Nephron (organoid): Measurements from ENCODE around the gene GRM5.
"Not testable (repeated sequence)": the region's sequence is repeated elsewhere in the genome, so short reads cannot be mapped to it uniquely, and the experiment has no call there.

Experiments used
- H3K27ac Mint-ChIP-seq, 3 experiments: 2 replicates each; pipeline ENCODE4 v1.8.0; 2020; ENCODE audit warnings: mixed read lengths in 3 of 3, mild to moderate bottlenecking in 2 of 3, moderate library complexity in 1 of 3
- H3K27me3 Mint-ChIP-seq: 2 replicates; pipeline ENCODE4 v1.8.0; 2021; ENCODE audit warnings: low read depth, mild to moderate bottlenecking, moderate library complexity, mixed read lengths
- H3K36me3 Mint-ChIP-seq: 2 replicates; pipeline ENCODE4 v1.8.0; 2020; ENCODE audit warnings: low read depth, mixed read lengths
- H3K4me1 Mint-ChIP-seq: 2 replicates; pipeline ENCODE4 v1.8.0; 2020; ENCODE audit warnings: mixed read lengths
- H3K4me3 Mint-ChIP-seq, 3 experiments: 2 replicates each; pipeline ENCODE4 v1.8.0; 2020; ENCODE audit warnings: mild to moderate bottlenecking in 3 of 3, mixed read lengths in 3 of 3, moderate library complexity in 2 of 3
- H3K9me3 Mint-ChIP-seq: 2 replicates; pipeline ENCODE4 v1.8.0; 2020; ENCODE audit warnings: mixed read lengths
- TF ChIP-seq, protein P1 (sequence below), 3 experiments: fragments of 200-600 bp; sonication (generic); IDR thresholded peaks; one replicate each; pipeline ENCODE4 v1.5.0; 2021; ENCODE audit warnings: antibody characterized with exemption in 3 of 3; ENCODE audit not compliant: unreplicated experiment in 3 of 3

GRM5 gene

GRCh38 chr11:89052220-89052619 lies 13.6 kb downstream of the GRM5 start:
- Mint-ChIP-seq H3K27me3 (peaks cover 5% of the 10 kb centered on the region), H3K36me3 (no peaks in the 10 kb centered on the region), H3K9me3 (no peaks in the 10 kb centered on the region), H3K4me1 (no peaks in the 10 kb centered on the region), H3K4me3 (no peak overlapping the region), H3K27ac (no peak overlapping the region)
- TF ChIP-seq, protein P1, sequence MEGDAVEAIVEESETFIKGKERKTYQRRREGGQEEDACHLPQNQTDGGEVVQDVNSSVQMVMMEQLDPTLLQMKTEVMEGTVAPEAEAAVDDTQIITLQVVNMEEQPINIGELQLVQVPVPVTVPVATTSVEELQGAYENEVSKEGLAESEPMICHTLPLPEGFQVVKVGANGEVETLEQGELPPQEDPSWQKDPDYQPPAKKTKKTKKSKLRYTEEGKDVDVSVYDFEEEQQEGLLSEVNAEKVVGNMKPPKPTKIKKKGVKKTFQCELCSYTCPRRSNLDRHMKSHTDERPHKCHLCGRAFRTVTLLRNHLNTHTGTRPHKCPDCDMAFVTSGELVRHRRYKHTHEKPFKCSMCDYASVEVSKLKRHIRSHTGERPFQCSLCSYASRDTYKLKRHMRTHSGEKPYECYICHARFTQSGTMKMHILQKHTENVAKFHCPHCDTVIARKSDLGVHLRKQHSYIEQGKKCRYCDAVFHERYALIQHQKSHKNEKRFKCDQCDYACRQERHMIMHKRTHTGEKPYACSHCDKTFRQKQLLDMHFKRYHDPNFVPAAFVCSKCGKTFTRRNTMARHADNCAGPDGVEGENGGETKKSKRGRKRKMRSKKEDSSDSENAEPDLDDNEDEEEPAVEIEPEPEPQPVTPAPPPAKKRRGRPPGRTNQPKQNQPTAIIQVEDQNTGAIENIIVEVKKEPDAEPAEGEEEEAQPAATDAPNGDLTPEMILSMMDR (IDR thresholded peaks at IDR 0.05; ENCODE audit: unreplicated experiment in 3 of 3), result no peak

GRCh38 chr11:89047159-89047558 lies 18.6 kb downstream of the GRM5 start:
- not testable (repeated sequence) for H3K4me1 Mint-ChIP-seq, H3K36me3 Mint-ChIP-seq, H3K9me3 Mint-ChIP-seq, H3K4me3 Mint-ChIP-seq, H3K27me3 Mint-ChIP-seq, H3K27ac Mint-ChIP-seq

DNA sequence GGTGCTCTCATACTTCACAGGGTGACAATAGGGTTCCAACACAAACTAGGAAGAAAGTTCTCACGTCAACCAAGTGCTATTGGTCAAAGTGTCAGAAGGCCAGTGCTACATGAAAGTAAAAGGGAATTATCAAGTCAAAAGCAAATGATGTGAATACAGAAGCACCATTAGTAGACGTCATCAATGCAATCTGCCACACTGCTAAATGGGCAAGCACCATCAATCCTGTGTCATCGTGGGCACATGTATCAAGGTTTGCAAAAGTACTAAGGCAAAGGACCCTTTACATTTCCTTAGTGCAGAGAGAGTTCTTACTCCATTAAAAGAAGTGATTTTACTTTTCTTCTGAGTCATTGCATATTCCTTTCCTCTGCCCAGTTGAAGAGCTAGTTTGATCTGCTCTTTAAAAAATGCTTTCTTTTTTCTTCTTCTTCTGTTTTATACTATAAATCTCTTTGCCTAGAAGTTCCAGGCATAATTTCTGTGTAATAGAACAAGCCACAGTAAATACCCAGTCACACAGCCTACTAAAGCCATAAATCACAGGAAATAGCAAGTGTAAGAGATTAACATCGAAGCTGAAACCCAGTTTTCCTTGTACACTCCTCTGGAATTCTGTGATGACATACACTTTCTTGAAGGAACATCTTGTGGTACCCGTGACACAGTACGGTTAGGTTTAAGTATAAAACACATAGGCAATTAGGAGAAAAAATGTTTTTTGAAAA lies 21.8 kb downstream of the GRM5 start:
- H3K27ac Mint-ChIP-seq, H3K4me1 Mint-ChIP-seq, H3K4me3 Mint-ChIP-seq, H3K9me3 Mint-ChIP-seq, H3K36me3 Mint-ChIP-seq, H3K27me3 Mint-ChIP-seq: not testable (repeated sequence)

GRCh38 chr11:89029671-89030070 lies 36.1 kb downstream of the GRM5 start:
- H3K4me1 Mint-ChIP-seq, H3K27me3 Mint-ChIP-seq, H3K4me3 Mint-ChIP-seq, H3K9me3 Mint-ChIP-seq, H3K27ac Mint-ChIP-seq, H3K36me3 Mint-ChIP-seq: not testable (repeated sequence)

DNA sequence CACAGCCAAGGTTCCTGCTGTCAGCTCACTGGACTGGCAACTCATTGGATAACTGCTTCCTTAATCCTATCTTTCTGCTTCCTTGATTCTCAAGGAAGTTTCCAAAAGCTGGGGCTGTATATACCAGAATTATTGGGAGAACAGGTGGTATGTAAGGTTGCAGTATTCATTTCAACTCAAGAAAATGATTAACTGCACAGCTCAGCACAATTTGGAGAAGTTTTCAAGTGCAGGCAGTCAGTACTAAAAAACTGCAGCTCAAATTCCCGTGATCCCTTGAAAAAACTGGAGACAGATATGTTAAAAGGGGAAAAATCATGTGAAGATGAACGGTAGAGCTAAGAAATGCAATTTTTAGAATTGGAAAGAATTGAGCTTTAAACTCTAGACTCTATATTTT lies 44.4 kb downstream of the GRM5 start:
- Mint-ChIP-seq H3K4me1 (no peaks in the 10 kb centered on the region), H3K9me3 (no peaks in the 10 kb centered on the region), H3K27ac (no peak overlapping the region), H3K4me3 (no peak overlapping the region), H3K36me3 (no peaks in the 10 kb centered on the region), H3K27me3 (no peaks in the 10 kb centered on the region)
- TF ChIP-seq, protein P1 (IDR thresholded peaks at IDR 0.05; ENCODE audit: unreplicated experiment in 3 of 3), result no peak

- H3K36me3 Mint-ChIP-seq, H3K27me3 Mint-ChIP-seq, H3K4me3 Mint-ChIP-seq: not testable (repeated sequence)
Observed at GRCh38 chr11:89019827-89020547, 45.8 kb downstream of the GRM5 start.

GRCh38 chr11:89016214-89016613 lies 49.6 kb downstream of the GRM5 start:
- Mint-ChIP-seq H3K27ac (no peak overlapping the region), H3K4me1 (no peaks in the 10 kb centered on the region), H3K36me3 (no peaks in the 10 kb centered on the region), H3K27me3 (no peaks in the 10 kb centered on the region), H3K9me3 (no peaks in the 10 kb centered on the region), H3K4me3 (no peak overlapping the region)
- TF ChIP-seq, protein P1 (IDR thresholded peaks at IDR 0.05; ENCODE audit: unreplicated experiment in 3 of 3), result no peak

More at GRCh38 chr11:89019827-89020547, 45.8 kb downstream of the GRM5 start:
- H3K27ac Mint-ChIP-seq, H3K9me3 Mint-ChIP-seq, H3K4me1 Mint-ChIP-seq: not testable (repeated sequence)

DNA sequence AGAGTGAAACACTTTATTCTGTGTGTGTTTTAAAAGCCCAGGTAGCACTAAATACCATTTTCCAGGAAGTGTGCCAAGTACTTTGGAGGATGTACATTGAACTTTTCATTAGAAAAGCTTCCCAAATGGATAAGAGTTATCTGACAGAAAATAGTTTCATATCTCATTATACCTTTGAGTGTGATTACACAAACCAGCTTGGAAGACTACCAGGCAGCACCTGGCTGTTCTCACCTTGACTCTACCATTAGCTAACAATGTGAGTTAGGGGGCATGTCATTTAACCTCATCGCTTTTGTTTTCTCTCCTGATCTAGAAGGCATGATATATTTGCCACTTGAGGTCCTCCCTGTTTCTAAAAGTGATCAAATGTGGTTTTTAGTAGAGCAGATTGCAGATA lies 50.2 kb downstream of the GRM5 start:
- Mint-ChIP-seq H3K4me1 (no peaks in the 10 kb centered on the region), H3K27ac (no peak overlapping the region), H3K27me3 (no peaks in the 10 kb centered on the region), H3K9me3 (no peaks in the 10 kb centered on the region), H3K36me3 (no peaks in the 10 kb centered on the region), H3K4me3 (no peak overlapping the region)
- TF ChIP-seq, protein P1 (IDR thresholded peaks at IDR 0.05; ENCODE audit: unreplicated experiment in 3 of 3), result no peak

- H3K27me3 Mint-ChIP-seq, H3K9me3 Mint-ChIP-seq, H3K36me3 Mint-ChIP-seq, H3K4me3 Mint-ChIP-seq: not testable (repeated sequence)
- peaks cover 16% of the 10 kb centered on the region for H3K4me1 Mint-ChIP-seq
- peak overlapping the region in 1 of 3 experiments; percentile 25 for H3K27ac Mint-ChIP-seq
Observed at GRCh38 chr11:89000852-89001251, 64.9 kb downstream of the GRM5 start.
